Measurements from ENCODE around the gene ANO2. TPM values are rescaled to one million over a fixed set of nuclear protein-coding genes. Genes with fewer than 3 reads are reported as not detected.

ANO2 gene
- polyA plus RNA-seq, 1 donor from 2014 or later = 1.8 TPM

DNA sequence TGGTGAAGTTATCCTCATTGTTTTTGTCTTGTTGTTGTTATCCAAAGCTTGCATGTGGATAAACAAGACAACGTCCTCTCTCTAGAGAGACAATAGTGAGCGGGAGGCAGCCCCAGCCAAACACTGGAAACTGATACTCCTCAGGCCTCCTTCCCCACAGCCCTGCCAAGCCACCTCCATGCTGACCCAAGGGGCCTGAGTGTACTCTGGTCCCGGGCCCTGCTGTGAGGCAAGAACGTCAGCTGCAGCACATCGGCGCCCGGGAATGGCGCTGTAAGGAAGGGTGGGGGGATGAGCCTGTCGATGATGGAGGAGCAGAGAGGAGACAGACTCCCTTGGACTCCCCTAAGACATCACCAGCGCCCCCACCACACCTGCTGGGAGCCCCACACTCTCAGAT lies 83.6 kb downstream of the ANO2 start:
- Histone ChIP-seq H3K27me3 (ENCODE audit: insufficient read depth, low read depth, low read length) (no peaks in the 10 kb centered on the region), H3K9me3 (ENCODE audit: low read length) (no peaks in the 10 kb centered on the region), H3K27ac (ENCODE audit: low read length) (no peak overlapping the region), H3K36me3 (ENCODE audit: insufficient read depth, low read length) (no peaks in the 10 kb centered on the region), H3K79me2 (replicated peaks; ENCODE audit: insufficient read depth, low read length) (no peaks in the 10 kb centered on the region), H3K4me3 (ENCODE audit: low read length) (no peak overlapping the region), H3K4me2 (ENCODE audit: low read length) (no peak overlapping the region), H2AFZ (ENCODE audit: low read depth, low read length) (no peak overlapping the region), H4K20me1 (ENCODE audit: insufficient read depth) (no peaks in the 10 kb centered on the region), H3K9me2 (ENCODE audit: insufficient read depth, low read length) (no peaks in the 10 kb centered on the region), H3F3A (ENCODE audit: insufficient read depth, low read length, poor library complexity, severe bottlenecking) (no peaks in the 10 kb centered on the region), H3K9ac (ENCODE audit: low read length) (no peak overlapping the region)
- TF ChIP-seq CTCF (IDR thresholded peaks at IDR 0.05; ENCODE audit: poor library complexity, severe bottlenecking) (no peak), EP300 (conservative IDR thresholded peaks at IDR 0.05; ENCODE audit: poor library complexity, severe bottlenecking) (no peak), EZH2 (IDR thresholded peaks at IDR 0.05; ENCODE audit: borderline replicate concordance, insufficient read depth, low read length, poor library complexity, severe bottlenecking) (no peak), TAF1 (IDR thresholded peaks at IDR 0.05; ENCODE audit: low read depth) (no peak), POLR2AphosphoS5 (IDR thresholded peaks at IDR 0.05) (no peak), SMC3 (conservative IDR thresholded peaks at IDR 0.05; ENCODE audit: poor library complexity) (no peak)
- TF ChIP-seq, protein P1, sequence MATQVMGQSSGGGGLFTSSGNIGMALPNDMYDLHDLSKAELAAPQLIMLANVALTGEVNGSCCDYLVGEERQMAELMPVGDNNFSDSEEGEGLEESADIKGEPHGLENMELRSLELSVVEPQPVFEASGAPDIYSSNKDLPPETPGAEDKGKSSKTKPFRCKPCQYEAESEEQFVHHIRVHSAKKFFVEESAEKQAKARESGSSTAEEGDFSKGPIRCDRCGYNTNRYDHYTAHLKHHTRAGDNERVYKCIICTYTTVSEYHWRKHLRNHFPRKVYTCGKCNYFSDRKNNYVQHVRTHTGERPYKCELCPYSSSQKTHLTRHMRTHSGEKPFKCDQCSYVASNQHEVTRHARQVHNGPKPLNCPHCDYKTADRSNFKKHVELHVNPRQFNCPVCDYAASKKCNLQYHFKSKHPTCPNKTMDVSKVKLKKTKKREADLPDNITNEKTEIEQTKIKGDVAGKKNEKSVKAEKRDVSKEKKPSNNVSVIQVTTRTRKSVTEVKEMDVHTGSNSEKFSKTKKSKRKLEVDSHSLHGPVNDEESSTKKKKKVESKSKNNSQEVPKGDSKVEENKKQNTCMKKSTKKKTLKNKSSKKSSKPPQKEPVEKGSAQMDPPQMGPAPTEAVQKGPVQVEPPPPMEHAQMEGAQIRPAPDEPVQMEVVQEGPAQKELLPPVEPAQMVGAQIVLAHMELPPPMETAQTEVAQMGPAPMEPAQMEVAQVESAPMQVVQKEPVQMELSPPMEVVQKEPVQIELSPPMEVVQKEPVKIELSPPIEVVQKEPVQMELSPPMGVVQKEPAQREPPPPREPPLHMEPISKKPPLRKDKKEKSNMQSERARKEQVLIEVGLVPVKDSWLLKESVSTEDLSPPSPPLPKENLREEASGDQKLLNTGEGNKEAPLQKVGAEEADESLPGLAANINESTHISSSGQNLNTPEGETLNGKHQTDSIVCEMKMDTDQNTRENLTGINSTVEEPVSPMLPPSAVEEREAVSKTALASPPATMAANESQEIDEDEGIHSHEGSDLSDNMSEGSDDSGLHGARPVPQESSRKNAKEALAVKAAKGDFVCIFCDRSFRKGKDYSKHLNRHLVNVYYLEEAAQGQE (IDR thresholded peaks at IDR 0.05; ENCODE audit: borderline replicate concordance) = no peak

DNA sequence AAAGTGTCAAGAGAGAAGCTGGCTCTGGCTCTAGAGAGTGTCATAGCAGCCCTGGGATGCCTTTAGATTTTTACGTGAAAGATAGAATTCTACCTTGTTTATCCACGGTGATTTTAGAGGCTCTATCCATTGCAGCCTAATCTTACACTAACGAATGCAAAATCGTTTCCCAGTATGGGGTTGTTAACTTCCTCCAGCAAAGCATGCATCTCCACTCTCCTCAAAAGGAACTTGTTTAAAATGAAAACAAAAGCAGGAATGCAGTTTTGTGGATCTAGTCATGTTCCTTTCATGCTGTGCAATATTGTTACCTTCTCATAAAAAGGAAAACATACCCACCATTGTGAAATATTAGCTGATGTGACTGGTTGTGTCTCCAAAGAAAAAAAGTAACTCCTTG lies 88.4 kb downstream of the ANO2 start:
- no peaks in the 10 kb centered on the region for H3K27me3 ChIP-seq (ENCODE audit: insufficient read depth, low read depth, low read length)
- H3K27ac ChIP-seq (ENCODE audit: low read length) = no peak overlapping the region
- H3K9me3 ChIP-seq (ENCODE audit: low read length) = no peaks in the 10 kb centered on the region
- no peak overlapping the region for H2AFZ ChIP-seq (ENCODE audit: low read depth, low read length)
- H3K4me3 ChIP-seq (ENCODE audit: low read length) = no peak overlapping the region
- H4K20me1 ChIP-seq (ENCODE audit: insufficient read depth) = no peaks in the 10 kb centered on the region
- no peaks in the 10 kb centered on the region for H3K79me2 ChIP-seq (replicated peaks; ENCODE audit: insufficient read depth, low read length)
- no peaks in the 10 kb centered on the region for H3K36me3 ChIP-seq (ENCODE audit: insufficient read depth, low read length)
- H3K9ac ChIP-seq (ENCODE audit: low read length) = no peak overlapping the region
- TF ChIP-seq TAF1 (IDR thresholded peaks at IDR 0.05; ENCODE audit: low read depth) = no peak
- TF ChIP-seq, protein P1 (IDR thresholded peaks at IDR 0.05; ENCODE audit: borderline replicate concordance) = no peak
- no peak for TF ChIP-seq EZH2 (IDR thresholded peaks at IDR 0.05; ENCODE audit: borderline replicate concordance, insufficient read depth, low read length, poor library complexity, severe bottlenecking)
- no peak for TF ChIP-seq SMC3 (conservative IDR thresholded peaks at IDR 0.05; ENCODE audit: poor library complexity)
- no peak for TF ChIP-seq EP300 (conservative IDR thresholded peaks at IDR 0.05; ENCODE audit: poor library complexity, severe bottlenecking)
- no peak for TF ChIP-seq POLR2AphosphoS5 (IDR thresholded peaks at IDR 0.05)
- TF ChIP-seq CTCF (IDR thresholded peaks at IDR 0.05; ENCODE audit: poor library complexity, severe bottlenecking) = no peak
- no peak for TF ChIP-seq RAD21 (conservative IDR thresholded peaks at IDR 0.05)
- no peak for TF ChIP-seq MXI1 (conservative IDR thresholded peaks at IDR 0.05; ENCODE audit: poor library complexity, severe bottlenecking)
- H3F3A ChIP-seq (ENCODE audit: insufficient read depth, low read length, poor library complexity, severe bottlenecking) = no peaks in the 10 kb centered on the region
- H3K4me2 ChIP-seq (ENCODE audit: low read length) = no peak overlapping the region
- no peaks in the 10 kb centered on the region for H3K9me2 ChIP-seq (ENCODE audit: insufficient read depth, low read length)

All from neural cell (in vitro differentiated cells).